ENCODE data around the gene ANKH. TPM values are rescaled to one million over a fixed set of nuclear protein-coding genes. Genes with fewer than 3 reads are reported as not detected.

ANKH gene
- total RNA-seq, 1 experiment from 2014 or later = 65.2 TPM

GRCh38 chr5:14913096-14913495 is 41.5 kb upstream of the ANKH start:
- intact Hi-C loops (cut with micrococcal nuclease) = no loop called here
- Histone ChIP-seq H3K4me2 (ENCODE audit: low read length) (no peak overlapping the region), H3K27ac (ENCODE audit: low read depth, low read length) (no peak overlapping the region), H3K79me2 (ENCODE audit: insufficient read depth, low read length) (no peaks in the 10 kb centered on the region), H3K9me3 (ENCODE audit: control insufficient read depth in 1 of 2, insufficient read depth in 1 of 2, low read depth in 1 of 2, low read length in 2 of 2) (no peaks in the 10 kb centered on the region), H3K36me3 (ENCODE audit: control insufficient read depth in 1 of 2, insufficient read depth in 2 of 2, low read length in 2 of 2) (no peaks in the 10 kb centered on the region), H3K4me1 (ENCODE audit: control insufficient read depth in 1 of 2, insufficient read depth in 2 of 2, low read length in 2 of 2) (no peaks in the 10 kb centered on the region), H3K9me2 (ENCODE audit: insufficient read depth) (no peaks in the 10 kb centered on the region), H4K20me1 (ENCODE audit: insufficient read depth) (no peaks in the 10 kb centered on the region), H3K4me3 (replicated peaks in 1 of 2; ENCODE audit: low read depth in 1 of 2, low read length in 2 of 2) (no peak overlapping the region), H3K27me3 (ENCODE audit: insufficient read depth, low read length) (no peaks in the 10 kb centered on the region), H2AFZ (ENCODE audit: low read depth, low read length, poor library complexity, severe bottlenecking) (no peak overlapping the region), H3K9ac (ENCODE audit: low read length) (no peak overlapping the region)
- RAD21 ChIA-PET (ENCODE audit: low non-redundant PET in 1 of 2, low total read pairs in 2 of 2, uncharacterized antibody in 2 of 2, unreplicated experiment in 2 of 2) = no interaction called here
- ATAC-seq (no peak), DNase-seq (ENCODE audit: low read depth, low spot score) (no peak)
- no peak for TF ChIP-seq EZH2 (IDR thresholded peaks at IDR 0.05)
- no peak for TF ChIP-seq ZNF274 (IDR thresholded peaks at IDR 0.05; ENCODE audit: low read depth, low read length)
- TF ChIP-seq SIN3A (IDR thresholded peaks at IDR 0.05; ENCODE audit: low read depth) = no peak
- TF ChIP-seq, protein P1, sequence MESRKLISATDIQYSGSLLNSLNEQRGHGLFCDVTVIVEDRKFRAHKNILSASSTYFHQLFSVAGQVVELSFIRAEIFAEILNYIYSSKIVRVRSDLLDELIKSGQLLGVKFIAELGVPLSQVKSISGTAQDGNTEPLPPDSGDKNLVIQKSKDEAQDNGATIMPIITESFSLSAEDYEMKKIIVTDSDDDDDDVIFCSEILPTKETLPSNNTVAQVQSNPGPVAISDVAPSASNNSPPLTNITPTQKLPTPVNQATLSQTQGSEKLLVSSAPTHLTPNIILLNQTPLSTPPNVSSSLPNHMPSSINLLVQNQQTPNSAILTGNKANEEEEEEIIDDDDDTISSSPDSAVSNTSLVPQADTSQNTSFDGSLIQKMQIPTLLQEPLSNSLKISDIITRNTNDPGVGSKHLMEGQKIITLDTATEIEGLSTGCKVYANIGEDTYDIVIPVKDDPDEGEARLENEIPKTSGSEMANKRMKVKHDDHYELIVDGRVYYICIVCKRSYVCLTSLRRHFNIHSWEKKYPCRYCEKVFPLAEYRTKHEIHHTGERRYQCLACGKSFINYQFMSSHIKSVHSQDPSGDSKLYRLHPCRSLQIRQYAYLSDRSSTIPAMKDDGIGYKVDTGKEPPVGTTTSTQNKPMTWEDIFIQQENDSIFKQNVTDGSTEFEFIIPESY (IDR thresholded peaks at IDR 0.05; ENCODE audit: extremely low read depth, insufficient replicate concordance, low read length) = no peak
- TF ChIP-seq POLR2A (IDR thresholded peaks at IDR 0.05; ENCODE audit: borderline replicate concordance, extremely low read depth, insufficient read depth, insufficient read length) = no peak
- no peak for TF ChIP-seq ATF3 (IDR thresholded peaks at IDR 0.05)
- CTCF ChIA-PET = no interaction called here
- BruUV-seq (replicated peaks) = no TSS peak
- POLR2A ChIA-PET = no interaction called here

GRCh38 chr5:14912206-14912605 is 40.6 kb upstream of the ANKH start:
- ATAC-seq = no peak

More at GRCh38 chr5:14912206-14912605, 40.6 kb upstream of the ANKH start:
- Histone ChIP-seq H2AFZ (ENCODE audit: low read depth, low read length, poor library complexity, severe bottlenecking) (no peak overlapping the region), H3K36me3 (ENCODE audit: control insufficient read depth in 1 of 2, insufficient read depth in 2 of 2, low read length in 2 of 2) (no peaks in the 10 kb centered on the region), H3K4me1 (ENCODE audit: control insufficient read depth in 1 of 2, insufficient read depth in 2 of 2, low read length in 2 of 2) (no peaks in the 10 kb centered on the region), H3K27me3 (ENCODE audit: insufficient read depth, low read length) (no peaks in the 10 kb centered on the region), H3K27ac (ENCODE audit: low read depth, low read length) (no peak overlapping the region), H3K4me2 (ENCODE audit: low read length) (no peak overlapping the region), H3K79me2 (ENCODE audit: insufficient read depth, low read length) (no peaks in the 10 kb centered on the region), H3K9me2 (ENCODE audit: insufficient read depth) (no peaks in the 10 kb centered on the region), H3K9me3 (ENCODE audit: control insufficient read depth in 1 of 2, insufficient read depth in 1 of 2, low read depth in 1 of 2, low read length in 2 of 2) (no peaks in the 10 kb centered on the region), H3K4me3 (replicated peaks in 1 of 2; ENCODE audit: low read depth in 1 of 2, low read length in 2 of 2) (no peak overlapping the region), H3K9ac (ENCODE audit: low read length) (no peak overlapping the region), H4K20me1 (ENCODE audit: insufficient read depth) (no peaks in the 10 kb centered on the region)
- TF ChIP-seq JUND (IDR thresholded peaks at IDR 0.05) = no peak
- TF ChIP-seq, protein P2, sequence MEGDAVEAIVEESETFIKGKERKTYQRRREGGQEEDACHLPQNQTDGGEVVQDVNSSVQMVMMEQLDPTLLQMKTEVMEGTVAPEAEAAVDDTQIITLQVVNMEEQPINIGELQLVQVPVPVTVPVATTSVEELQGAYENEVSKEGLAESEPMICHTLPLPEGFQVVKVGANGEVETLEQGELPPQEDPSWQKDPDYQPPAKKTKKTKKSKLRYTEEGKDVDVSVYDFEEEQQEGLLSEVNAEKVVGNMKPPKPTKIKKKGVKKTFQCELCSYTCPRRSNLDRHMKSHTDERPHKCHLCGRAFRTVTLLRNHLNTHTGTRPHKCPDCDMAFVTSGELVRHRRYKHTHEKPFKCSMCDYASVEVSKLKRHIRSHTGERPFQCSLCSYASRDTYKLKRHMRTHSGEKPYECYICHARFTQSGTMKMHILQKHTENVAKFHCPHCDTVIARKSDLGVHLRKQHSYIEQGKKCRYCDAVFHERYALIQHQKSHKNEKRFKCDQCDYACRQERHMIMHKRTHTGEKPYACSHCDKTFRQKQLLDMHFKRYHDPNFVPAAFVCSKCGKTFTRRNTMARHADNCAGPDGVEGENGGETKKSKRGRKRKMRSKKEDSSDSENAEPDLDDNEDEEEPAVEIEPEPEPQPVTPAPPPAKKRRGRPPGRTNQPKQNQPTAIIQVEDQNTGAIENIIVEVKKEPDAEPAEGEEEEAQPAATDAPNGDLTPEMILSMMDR (IDR thresholded peaks at IDR 0.05 in 2 of 3, conservative IDR thresholded peaks at IDR 0.05 in 1 of 3; ENCODE audit: borderline replicate concordance in 1 of 3, insufficient read depth in 1 of 3, low read depth in 2 of 3, low read length in 2 of 3) = no peak
- no peak for DNase-seq (ENCODE audit: low read depth, low spot score)
- ChIA-PET CTCF (no interaction called here), POLR2A (no interaction called here), RAD21 (ENCODE audit: low non-redundant PET in 1 of 2, low total read pairs in 2 of 2, uncharacterized antibody in 2 of 2, unreplicated experiment in 2 of 2) (no interaction called here)
- no TSS peak for BruUV-seq (replicated peaks)
- intact Hi-C loops (cut with micrococcal nuclease) = no loop called here
